HL-60 (cell line): Measurements from ENCODE around the gene DNMT1.

Source experiments
- DNase-seq, 2 experiments: peaks; one replicate each; pipeline ENCODE4 v3.0.0-alpha.2; 2010 to 2020; ENCODE audit warnings: low read depth in 1 of 2, low spot score in 1 of 2
- H3K27ac ChIP-seq: fragments of 250-450 bp; sonication (Bioruptor Pico); replicated peaks from 2 replicates; pipeline ENCODE4 v1.5.1; 2020; ENCODE audit warnings: mild to moderate bottlenecking, moderate library complexity
- H3K27me3 ChIP-seq: fragments of 250-450 bp; sonication (Bioruptor Pico); 2 replicates; pipeline ENCODE4 v1.5.1; 2021; ENCODE audit warnings: mild to moderate bottlenecking, moderate library complexity; ENCODE audit not compliant: insufficient read depth, poor library complexity, severe bottlenecking
- H3K4me3 ChIP-seq: replicated peaks from 2 replicates; pipeline ENCODE4 v1.5.1; 2011; ENCODE audit warnings: mild to moderate bottlenecking, control low read depth, low read length; ENCODE audit not compliant: insufficient read depth
- GABPA ChIP-seq: IDR thresholded peaks from 2 replicates; pipeline ENCODE4 v1.6.1; 2012; ENCODE audit warnings: low read depth
- POLR2AphosphoS5 ChIP-seq: IDR thresholded peaks from 2 replicates; pipeline ENCODE4 v1.6.1; 2012; ENCODE audit warnings: low read depth
- SPI1 ChIP-seq: IDR thresholded peaks from 2 replicates; pipeline ENCODE4 v1.6.1; 2012; ENCODE audit warnings: low read depth, mild to moderate bottlenecking, borderline replicate concordance
- TF ChIP-seq, protein P1 (sequence below): IDR thresholded peaks from 2 replicates; pipeline ENCODE4 v1.6.1; 2012; ENCODE audit warnings: low read depth; ENCODE audit not compliant: insufficient replicate concordance
- TF ChIP-seq, protein P2 (sequence below): IDR thresholded peaks from one replicate; pipeline ENCODE4 v1.5.1; 2011; ENCODE audit warnings: low read length, control low read depth, inconsistent platforms; ENCODE audit not compliant: insufficient read depth

Gene DNMT1

DNA sequence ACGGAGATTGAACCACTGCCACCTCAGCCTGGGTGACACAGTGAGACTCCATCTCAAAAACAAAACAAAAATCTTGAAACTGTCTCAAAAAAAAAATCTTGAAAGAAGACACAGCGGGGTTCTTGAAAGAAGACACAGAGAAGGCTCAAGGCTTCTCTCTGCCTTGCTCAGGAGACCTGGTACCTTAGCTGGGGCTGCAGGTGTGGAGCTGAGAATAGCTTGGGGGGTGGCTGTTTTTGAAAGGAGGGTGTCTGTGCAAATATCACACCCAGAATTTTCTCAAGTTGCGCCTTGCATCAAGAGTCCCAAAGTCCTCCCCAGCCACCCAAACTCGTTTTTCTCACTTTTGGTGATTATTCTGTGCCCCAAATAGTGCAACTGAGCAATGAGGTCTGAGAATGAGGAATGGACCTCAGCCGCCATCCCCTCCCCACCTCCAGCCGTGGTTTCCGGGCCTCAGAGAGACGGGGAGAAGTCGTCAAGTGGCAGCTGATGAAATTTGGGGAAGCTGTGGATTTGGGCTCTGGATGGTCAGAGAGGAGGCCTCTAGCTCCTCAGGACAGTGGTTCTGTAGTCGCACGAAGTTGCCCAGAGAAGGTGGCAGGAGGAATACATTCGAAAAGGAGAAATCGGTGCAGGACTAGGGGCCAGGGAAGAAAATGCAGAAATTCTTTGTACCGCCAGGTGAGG, 27.6 kb upstream of the DNMT1 start:
- no peak overlapping the region for H3K4me3 ChIP-seq
- H3K27me3 ChIP-seq: no peaks in the 10 kb centered on the region
- TF ChIP-seq, protein P1, sequence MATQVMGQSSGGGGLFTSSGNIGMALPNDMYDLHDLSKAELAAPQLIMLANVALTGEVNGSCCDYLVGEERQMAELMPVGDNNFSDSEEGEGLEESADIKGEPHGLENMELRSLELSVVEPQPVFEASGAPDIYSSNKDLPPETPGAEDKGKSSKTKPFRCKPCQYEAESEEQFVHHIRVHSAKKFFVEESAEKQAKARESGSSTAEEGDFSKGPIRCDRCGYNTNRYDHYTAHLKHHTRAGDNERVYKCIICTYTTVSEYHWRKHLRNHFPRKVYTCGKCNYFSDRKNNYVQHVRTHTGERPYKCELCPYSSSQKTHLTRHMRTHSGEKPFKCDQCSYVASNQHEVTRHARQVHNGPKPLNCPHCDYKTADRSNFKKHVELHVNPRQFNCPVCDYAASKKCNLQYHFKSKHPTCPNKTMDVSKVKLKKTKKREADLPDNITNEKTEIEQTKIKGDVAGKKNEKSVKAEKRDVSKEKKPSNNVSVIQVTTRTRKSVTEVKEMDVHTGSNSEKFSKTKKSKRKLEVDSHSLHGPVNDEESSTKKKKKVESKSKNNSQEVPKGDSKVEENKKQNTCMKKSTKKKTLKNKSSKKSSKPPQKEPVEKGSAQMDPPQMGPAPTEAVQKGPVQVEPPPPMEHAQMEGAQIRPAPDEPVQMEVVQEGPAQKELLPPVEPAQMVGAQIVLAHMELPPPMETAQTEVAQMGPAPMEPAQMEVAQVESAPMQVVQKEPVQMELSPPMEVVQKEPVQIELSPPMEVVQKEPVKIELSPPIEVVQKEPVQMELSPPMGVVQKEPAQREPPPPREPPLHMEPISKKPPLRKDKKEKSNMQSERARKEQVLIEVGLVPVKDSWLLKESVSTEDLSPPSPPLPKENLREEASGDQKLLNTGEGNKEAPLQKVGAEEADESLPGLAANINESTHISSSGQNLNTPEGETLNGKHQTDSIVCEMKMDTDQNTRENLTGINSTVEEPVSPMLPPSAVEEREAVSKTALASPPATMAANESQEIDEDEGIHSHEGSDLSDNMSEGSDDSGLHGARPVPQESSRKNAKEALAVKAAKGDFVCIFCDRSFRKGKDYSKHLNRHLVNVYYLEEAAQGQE: no peak
- TF ChIP-seq POLR2AphosphoS5 (0 out of 2 replicates have a peak, but pooled peaks have one; percentile 22), SPI1 (peak; percentile 29; the same call in 1 of the 2 replicates), GABPA (no peak)
- TF ChIP-seq, protein P2, sequence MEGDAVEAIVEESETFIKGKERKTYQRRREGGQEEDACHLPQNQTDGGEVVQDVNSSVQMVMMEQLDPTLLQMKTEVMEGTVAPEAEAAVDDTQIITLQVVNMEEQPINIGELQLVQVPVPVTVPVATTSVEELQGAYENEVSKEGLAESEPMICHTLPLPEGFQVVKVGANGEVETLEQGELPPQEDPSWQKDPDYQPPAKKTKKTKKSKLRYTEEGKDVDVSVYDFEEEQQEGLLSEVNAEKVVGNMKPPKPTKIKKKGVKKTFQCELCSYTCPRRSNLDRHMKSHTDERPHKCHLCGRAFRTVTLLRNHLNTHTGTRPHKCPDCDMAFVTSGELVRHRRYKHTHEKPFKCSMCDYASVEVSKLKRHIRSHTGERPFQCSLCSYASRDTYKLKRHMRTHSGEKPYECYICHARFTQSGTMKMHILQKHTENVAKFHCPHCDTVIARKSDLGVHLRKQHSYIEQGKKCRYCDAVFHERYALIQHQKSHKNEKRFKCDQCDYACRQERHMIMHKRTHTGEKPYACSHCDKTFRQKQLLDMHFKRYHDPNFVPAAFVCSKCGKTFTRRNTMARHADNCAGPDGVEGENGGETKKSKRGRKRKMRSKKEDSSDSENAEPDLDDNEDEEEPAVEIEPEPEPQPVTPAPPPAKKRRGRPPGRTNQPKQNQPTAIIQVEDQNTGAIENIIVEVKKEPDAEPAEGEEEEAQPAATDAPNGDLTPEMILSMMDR: no peak
- no peak overlapping the region for H3K27ac ChIP-seq
- peak in 1 of 2 experiments; percentile 78 for DNase-seq

DNA sequence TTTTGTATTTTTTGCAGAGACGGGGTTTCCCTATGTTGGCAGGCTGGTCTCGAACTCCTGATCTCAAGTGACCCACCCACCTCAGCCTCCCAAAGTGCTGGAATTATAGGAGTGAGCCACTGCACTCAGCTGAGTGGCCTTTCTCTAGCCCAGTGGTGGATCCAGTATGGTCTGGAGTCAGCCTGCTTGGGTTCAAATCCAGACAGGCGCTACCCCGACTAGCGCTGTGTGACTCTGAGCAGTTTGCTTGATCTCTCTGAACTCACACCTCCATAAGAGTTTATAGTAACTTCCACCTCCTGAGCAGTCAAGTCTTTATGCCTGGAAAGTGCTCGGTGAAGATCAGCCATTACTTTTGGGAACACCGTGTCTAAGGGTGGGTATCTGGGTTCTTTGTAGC, 25.9 kb upstream of the DNMT1 start:
- no peak for DNase-seq
- no peak for TF ChIP-seq GABPA
- TF ChIP-seq, protein P2: no peak
- TF ChIP-seq POLR2AphosphoS5: no peak
- no peak for TF ChIP-seq SPI1
- TF ChIP-seq, protein P1: no peak
- no peak overlapping the region for H3K27ac ChIP-seq
- H3K4me3 ChIP-seq: no peak overlapping the region
- no peaks in the 10 kb centered on the region for H3K27me3 ChIP-seq

DNA sequence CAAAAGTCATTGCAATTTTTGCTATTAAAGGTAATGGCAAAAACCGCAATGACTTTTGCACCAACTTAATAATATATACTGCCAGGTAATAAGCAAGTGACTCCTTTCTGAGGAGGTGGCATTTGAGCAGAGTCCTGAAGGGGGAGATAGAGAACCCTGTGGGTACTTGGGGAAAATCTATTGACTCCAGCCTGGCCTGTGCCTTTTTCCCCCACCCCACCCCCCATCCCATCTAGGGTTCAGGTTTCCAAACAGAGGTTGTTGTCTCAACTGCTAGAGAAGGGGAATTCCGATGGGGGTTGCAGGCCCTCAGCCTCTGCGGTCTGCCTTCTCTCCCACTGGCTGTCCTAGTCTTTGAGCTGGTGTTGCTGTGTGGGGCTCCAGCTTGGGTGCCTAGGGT, 24.9 kb upstream of the DNMT1 start:
- DNase-seq: peak in 1 of 2 experiments; percentile 61
- no peak overlapping the region for H3K4me3 ChIP-seq
- no peak overlapping the region for H3K27ac ChIP-seq
- TF ChIP-seq, protein P2: peak; percentile 39
- TF ChIP-seq, protein P1: no peak
- no peaks in the 10 kb centered on the region for H3K27me3 ChIP-seq
